DOHH2 (cell line): ENCODE data around the gene TDRD7.

Experiments
- CTCF ChIP-seq: fragments of 200-600 bp; sonication (generic); IDR thresholded peaks from one replicate; pipeline ENCODE4 v1.5.1; 2014; ENCODE audit warnings: antibody characterized with exemption, mild to moderate bottlenecking, low read depth, low read length; ENCODE audit not compliant: poor library complexity, severe bottlenecking
- EZH2phosphoT487 ChIP-seq: fragments of 200-600 bp; sonication (generic); IDR thresholded peaks from 2 replicates; pipeline ENCODE4 v1.6.1; 2017; ENCODE audit warnings: borderline replicate concordance, mild to moderate bottlenecking, antibody characterized with exemption, low read length, moderate library complexity, mixed read lengths

DNA sequence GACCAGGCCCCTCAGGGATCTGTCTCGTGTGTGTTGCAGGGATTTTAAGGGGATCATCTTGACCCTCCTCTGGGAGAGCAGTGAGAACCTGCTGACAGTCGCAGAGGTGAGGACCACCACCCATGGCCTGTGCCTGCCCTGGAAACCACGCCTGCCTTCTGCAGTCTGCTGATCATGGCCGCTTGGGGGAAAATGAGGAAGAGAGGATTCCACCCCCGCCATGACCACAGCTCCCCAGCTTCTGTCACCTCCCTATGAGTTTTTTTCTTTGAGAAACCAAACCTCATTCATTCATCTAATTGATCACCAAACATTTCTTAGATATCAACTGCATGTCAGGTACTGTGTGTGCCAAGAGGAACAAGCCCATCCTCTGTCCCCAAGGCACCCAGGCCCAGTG, 46.3 kb upstream of the TDRD7 start:
- TF ChIP-seq CTCF = no peak
- no peak for TF ChIP-seq EZH2phosphoT487
